Measurements from ENCODE around the gene TFAM. TPM values are rescaled to one million over a fixed set of nuclear protein-coding genes. Genes with fewer than 3 reads are reported as not detected.

Gene TFAM
- polyA plus RNA-seq, 1 donor (not counting 4 experiments of a cell fraction or from before 2014, with no cell fraction given) = 25.1 TPM

DNA sequence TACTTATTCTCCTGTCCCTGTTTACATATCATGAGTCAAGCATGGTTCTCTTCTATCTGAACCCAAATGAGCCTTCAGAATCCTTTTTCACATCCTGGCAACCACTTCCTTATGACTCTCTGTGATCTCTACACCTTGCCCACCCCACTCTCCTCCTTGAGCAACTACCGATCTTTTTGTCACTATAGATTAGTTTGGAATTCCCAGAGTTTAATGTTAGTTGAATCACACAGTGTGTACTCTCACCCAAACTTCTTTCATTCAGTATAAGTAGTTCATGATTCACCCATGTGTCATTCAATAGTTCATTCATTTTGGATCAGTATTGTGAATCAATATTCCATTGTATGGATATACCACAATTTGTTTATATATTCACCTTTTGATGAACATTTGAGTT is 55.3 kb downstream of the TFAM start:
- no peaks in the 10 kb centered on the region for H3K79me2 ChIP-seq (ENCODE audit: control insufficient read depth, insufficient read depth, low read length)
- no peak overlapping the region for H3K9ac ChIP-seq (ENCODE audit: control insufficient read depth, extremely low read depth, insufficient read depth, low read length)
- FAIRE-seq (peak; percentile 79), DNase-seq (ENCODE audit: low read depth, low spot score) (peak; percentile 17)
- peak overlapping the region; percentile 44 for H2AFZ ChIP-seq (ENCODE audit: control insufficient read depth, low read length)
- H4K20me1 ChIP-seq (ENCODE audit: control insufficient read depth, extremely low read depth, insufficient read depth, low read length) = no peaks in the 10 kb centered on the region
- no peak overlapping the region for H3K4me3 ChIP-seq (ENCODE audit: control insufficient read depth in 2 of 3, extremely low read depth in 1 of 3, insufficient read depth in 2 of 3, low read depth in 1 of 3, low read length in 3 of 3)
- no peaks in the 10 kb centered on the region for H3K36me3 ChIP-seq (ENCODE audit: control insufficient read depth in 2 of 2, extremely low read depth in 1 of 2, insufficient read depth in 2 of 2, low read length in 2 of 2)
- dilution Hi-C loops (cut with MboI; ENCODE audit: extremely low pct_ligation_motif_present, low sequenced_read_pairs) = no loop called here
- no peaks in the 10 kb centered on the region for H3K9me3 ChIP-seq (ENCODE audit: control insufficient read depth, low read depth, low read length)
- no peak overlapping the region for H3K4me2 ChIP-seq (ENCODE audit: control insufficient read depth, extremely low read depth, insufficient read depth, low read depth, low read length)
- H3K9me1 ChIP-seq (ENCODE audit: control insufficient read depth, extremely low read depth, insufficient read depth, low read length) = no peaks in the 10 kb centered on the region
- H3K4me1 ChIP-seq (ENCODE audit: control insufficient read depth, extremely low read depth, insufficient read depth, low read length) = peaks cover 50% of the 10 kb centered on the region
- H3K27ac ChIP-seq (ENCODE audit: control insufficient read depth, insufficient read depth, low read length) = peak overlapping the region; percentile 17
- no peak for TF ChIP-seq EZH2 (IDR thresholded peaks at IDR 0.05; ENCODE audit: low read length)
- TF ChIP-seq, protein P1, sequence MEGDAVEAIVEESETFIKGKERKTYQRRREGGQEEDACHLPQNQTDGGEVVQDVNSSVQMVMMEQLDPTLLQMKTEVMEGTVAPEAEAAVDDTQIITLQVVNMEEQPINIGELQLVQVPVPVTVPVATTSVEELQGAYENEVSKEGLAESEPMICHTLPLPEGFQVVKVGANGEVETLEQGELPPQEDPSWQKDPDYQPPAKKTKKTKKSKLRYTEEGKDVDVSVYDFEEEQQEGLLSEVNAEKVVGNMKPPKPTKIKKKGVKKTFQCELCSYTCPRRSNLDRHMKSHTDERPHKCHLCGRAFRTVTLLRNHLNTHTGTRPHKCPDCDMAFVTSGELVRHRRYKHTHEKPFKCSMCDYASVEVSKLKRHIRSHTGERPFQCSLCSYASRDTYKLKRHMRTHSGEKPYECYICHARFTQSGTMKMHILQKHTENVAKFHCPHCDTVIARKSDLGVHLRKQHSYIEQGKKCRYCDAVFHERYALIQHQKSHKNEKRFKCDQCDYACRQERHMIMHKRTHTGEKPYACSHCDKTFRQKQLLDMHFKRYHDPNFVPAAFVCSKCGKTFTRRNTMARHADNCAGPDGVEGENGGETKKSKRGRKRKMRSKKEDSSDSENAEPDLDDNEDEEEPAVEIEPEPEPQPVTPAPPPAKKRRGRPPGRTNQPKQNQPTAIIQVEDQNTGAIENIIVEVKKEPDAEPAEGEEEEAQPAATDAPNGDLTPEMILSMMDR (optimal IDR thresholded peaks at IDR 0.05 in 1 of 3, IDR thresholded peaks at IDR 0.05 in 1 of 3, conservative IDR thresholded peaks at IDR 0.05 in 1 of 3; ENCODE audit: extremely low read depth in 1 of 3, insufficient read depth in 2 of 3, low read length in 3 of 3) = no peak
- H3K27me3 ChIP-seq (ENCODE audit: control insufficient read depth, extremely low read depth, insufficient read depth, low read length) = no peaks in the 10 kb centered on the region

DNA sequence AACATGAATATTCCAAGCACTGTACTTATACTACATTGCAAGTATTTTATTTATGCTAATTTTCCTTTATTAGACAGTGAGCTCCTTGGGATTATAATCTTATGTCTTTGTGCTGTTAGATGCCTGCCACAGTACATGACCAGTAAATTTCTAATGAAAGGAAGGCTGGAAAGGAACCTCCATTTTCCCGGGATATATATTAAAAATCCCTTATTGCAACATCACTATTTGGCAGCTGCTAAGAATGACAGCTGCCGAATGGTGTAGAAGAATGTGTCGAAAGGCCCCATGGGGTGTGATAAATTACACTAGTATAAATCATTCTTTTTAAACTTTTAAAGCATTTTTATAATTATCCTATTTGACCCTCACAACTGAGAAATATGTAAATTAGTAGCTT is 59.1 kb downstream of the TFAM start:
- Histone ChIP-seq H3K9me1 (ENCODE audit: control insufficient read depth, extremely low read depth, insufficient read depth, low read length) (no peaks in the 10 kb centered on the region), H3K4me2 (ENCODE audit: control insufficient read depth, extremely low read depth, insufficient read depth, low read depth, low read length) (no peak overlapping the region), H3K4me1 (ENCODE audit: control insufficient read depth, extremely low read depth, insufficient read depth, low read length) (peaks cover 13% of the 10 kb centered on the region), H3K27me3 (ENCODE audit: control insufficient read depth, extremely low read depth, insufficient read depth, low read length) (no peaks in the 10 kb centered on the region), H3K27ac (ENCODE audit: control insufficient read depth, insufficient read depth, low read length) (no peak overlapping the region), H2AFZ (ENCODE audit: control insufficient read depth, low read length) (no peak overlapping the region), H4K20me1 (ENCODE audit: control insufficient read depth, extremely low read depth, insufficient read depth, low read length) (no peaks in the 10 kb centered on the region), H3K4me3 (ENCODE audit: control insufficient read depth in 2 of 3, extremely low read depth in 1 of 3, insufficient read depth in 2 of 3, low read depth in 1 of 3, low read length in 3 of 3) (no peak overlapping the region), H3K36me3 (ENCODE audit: control insufficient read depth in 2 of 2, extremely low read depth in 1 of 2, insufficient read depth in 2 of 2, low read length in 2 of 2) (no peaks in the 10 kb centered on the region), H3K9me3 (ENCODE audit: control insufficient read depth, low read depth, low read length) (no peaks in the 10 kb centered on the region), H3K79me2 (ENCODE audit: control insufficient read depth, insufficient read depth, low read length) (no peaks in the 10 kb centered on the region), H3K9ac (ENCODE audit: control insufficient read depth, extremely low read depth, insufficient read depth, low read length) (no peak overlapping the region)
- DNase-seq (ENCODE audit: low read depth, low spot score) = no peak
- no peak for TF ChIP-seq EZH2 (IDR thresholded peaks at IDR 0.05; ENCODE audit: low read length)
- TF ChIP-seq, protein P1 (optimal IDR thresholded peaks at IDR 0.05 in 1 of 3, IDR thresholded peaks at IDR 0.05 in 1 of 3, conservative IDR thresholded peaks at IDR 0.05 in 1 of 3; ENCODE audit: extremely low read depth in 1 of 3, insufficient read depth in 2 of 3, low read length in 3 of 3) = no peak
- no peak for FAIRE-seq
- dilution Hi-C loops (cut with MboI; ENCODE audit: extremely low pct_ligation_motif_present, low sequenced_read_pairs) = no loop called here

Measured in keratinocyte (primary cell).